Measurements from ENCODE around the gene ADSL.
"Not testable (repeated sequence)": the region's sequence is repeated elsewhere in the genome, so short reads cannot be mapped to it uniquely, and the experiment has no call there.

The ADSL gene

GRCh38 chr22:40346185-40347118 is at the start of gene ADSL:
Gene ADSL (plus strand): TSS chr22:40346500. CDS start chr22:40346559, 59 bp downstream.
- peak; percentile 65 to 86 for DNase-seq (ENCODE audit: low read depth in 2 of 2)

- no peak for DNase-seq (ENCODE audit: low read depth in 2 of 2)
Observed at GRCh38 chr22:40300316-40300715, 46.0 kb upstream of the ADSL start.

- DNase-seq (ENCODE audit: low read depth in 2 of 2), result no peak
Observed at GRCh38 chr22:40300884-40301672, 45.2 kb upstream of the ADSL start.

- no peak for DNase-seq (ENCODE audit: low read depth in 2 of 2)
Observed at GRCh38 chr22:40302149-40302548, 44.2 kb upstream of the ADSL start.

DNA sequence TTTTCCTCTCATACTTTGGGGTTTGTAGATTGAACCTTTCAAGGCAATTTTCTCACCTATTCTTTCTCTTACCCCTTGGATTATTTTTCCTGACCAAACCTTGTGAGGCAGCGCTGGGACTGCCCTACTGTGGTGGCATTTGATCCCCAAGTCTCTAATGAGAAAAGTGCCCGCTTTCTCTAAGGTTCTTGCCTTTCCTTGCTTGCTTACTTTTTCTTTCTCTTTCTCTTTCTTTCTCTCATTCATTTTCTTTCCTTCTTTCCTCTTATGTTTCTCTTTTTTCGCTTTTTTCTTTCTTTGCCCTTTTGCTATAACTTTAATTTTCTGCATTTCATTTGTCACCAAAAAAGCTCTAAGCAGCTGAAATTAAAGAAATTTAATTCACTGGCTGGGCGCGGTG is 40.7 kb upstream of the ADSL start:
- no peak for DNase-seq (ENCODE audit: low read depth in 2 of 2)

GRCh38 chr22:40308999-40309573 is 37.2 kb upstream of the ADSL start:
- DNase-seq (ENCODE audit: low read depth in 2 of 2), result no peak

GRCh38 chr22:40309631-40310030 is 36.7 kb upstream of the ADSL start:
- DNase-seq (ENCODE audit: low read depth in 2 of 2), result no peak

DNA sequence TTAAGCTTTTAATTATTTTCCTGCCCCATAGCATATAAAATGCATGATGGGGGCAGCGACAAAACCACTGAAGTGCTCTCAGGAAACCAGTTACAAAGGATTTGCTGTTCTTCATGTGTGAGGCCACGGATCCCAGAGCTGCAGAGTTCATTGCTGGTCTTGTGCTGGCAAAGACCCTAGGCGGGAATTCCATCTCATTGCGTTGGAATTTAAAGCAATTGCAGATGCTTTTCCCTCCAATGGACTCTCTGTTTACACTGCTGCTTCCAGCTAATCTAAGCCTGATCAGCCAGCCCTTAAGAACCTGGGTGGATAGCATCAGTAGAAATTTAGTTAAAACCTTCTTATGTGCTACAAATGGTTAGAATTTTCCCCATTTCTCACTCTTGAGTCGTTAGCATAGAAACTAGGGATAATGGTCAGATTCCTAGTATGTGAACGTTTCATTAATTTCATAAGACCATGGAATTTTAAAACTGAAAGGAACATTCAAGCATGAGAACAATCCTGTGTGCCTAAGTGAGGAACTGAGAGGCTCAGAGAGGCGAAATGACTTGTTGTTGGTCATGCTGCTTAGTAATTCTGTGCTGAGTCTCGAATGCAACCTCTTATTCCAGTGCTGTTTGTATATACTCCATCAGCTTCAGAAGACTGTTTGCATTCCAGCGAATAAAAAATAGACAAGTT is 36.1 kb upstream of the ADSL start:
- DNase-seq (ENCODE audit: low read depth in 2 of 2), result no peak

GRCh38 chr22:40310768-40311120 is 35.6 kb upstream of the ADSL start:
- no peak for DNase-seq (ENCODE audit: low read depth in 2 of 2)

- not testable (repeated sequence) for DNase-seq (ENCODE audit: low read depth in 2 of 2)
Observed at GRCh38 chr22:40311646-40312045, 34.7 kb upstream of the ADSL start.

DNA sequence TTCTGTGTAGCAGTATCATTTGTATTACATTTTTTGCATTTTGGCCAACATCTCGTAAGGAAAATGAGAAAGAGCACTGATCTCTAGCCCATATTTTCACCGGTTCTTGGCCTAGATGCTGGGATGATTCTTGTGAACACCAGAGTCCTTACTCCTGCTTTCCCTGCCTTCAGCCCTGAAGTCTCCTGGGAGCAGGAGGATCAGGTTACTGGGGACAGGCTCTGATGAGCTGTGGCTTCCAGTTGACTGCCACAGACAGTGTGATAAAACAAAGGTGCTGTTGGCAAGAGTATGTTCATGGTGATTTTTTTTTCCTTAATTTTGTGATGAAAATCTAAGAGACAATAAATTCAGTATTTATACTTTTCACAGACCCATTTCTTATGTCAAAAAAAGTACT is 34.2 kb upstream of the ADSL start:
- DNase-seq (ENCODE audit: low read depth in 2 of 2), result no peak

DNA sequence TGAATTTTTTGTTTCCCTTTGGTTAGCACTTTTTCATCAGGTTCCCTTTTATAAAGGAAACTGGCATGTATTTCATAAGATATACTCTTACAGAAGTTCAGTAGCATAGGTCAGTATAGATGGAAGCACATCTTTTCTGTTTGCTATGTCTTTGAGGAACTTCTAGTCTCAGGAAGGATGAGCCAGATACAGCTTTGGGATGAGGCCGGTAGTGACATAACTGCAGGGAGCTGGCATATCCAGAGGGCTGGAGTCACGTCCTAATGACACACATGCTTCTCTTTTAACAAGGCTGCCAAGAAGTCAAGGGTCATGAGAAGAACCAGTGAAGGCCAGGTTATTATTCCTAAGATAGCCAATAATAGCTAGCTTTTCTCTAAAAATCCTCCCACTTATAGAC is 33.3 kb upstream of the ADSL start:
- no peak for DNase-seq (ENCODE audit: low read depth in 2 of 2)

GRCh38 chr22:40314041-40314440 is 32.3 kb upstream of the ADSL start:
- no peak for DNase-seq (ENCODE audit: low read depth in 2 of 2)

DNA sequence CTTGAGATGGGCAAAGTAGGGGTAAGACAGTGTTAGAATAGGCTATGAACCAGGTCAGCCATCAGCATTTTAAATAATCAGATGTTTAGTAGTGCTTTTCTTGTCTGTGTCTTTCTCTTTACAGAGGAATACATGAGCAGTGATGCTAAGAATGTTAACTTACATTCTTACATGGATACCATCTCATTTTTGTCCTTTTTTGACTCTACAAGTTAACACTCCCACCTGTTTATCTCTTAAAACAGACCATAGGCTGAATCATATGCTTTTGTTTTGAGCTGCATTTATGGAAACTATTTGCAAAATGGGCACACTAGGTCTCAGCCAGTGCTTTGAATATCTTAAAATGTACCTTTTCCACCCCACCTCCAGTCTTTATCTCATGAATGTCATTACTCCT is 25.6 kb upstream of the ADSL start:
- no peak for DNase-seq (ENCODE audit: low read depth in 2 of 2)

DNA sequence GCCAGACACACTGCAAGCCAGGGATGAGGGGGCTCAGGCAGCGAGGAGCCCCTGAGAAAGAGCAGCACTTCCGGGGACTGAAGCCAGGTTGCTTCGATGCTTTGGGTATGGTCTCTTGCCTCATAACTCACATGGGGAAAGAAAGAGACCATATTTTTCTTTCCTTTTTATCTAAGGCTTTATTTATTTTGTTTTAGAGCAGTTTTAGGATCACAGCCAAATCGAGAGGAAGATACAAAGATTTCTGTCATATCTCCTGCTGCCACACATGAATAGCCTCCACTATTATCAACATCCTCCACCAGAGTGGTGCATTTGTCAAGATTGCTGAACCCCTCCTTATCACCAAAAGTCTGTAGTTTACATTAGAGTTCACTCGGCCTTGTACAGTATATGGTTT is 24.3 kb upstream of the ADSL start:
- no peak for DNase-seq (ENCODE audit: low read depth in 2 of 2)

DNA sequence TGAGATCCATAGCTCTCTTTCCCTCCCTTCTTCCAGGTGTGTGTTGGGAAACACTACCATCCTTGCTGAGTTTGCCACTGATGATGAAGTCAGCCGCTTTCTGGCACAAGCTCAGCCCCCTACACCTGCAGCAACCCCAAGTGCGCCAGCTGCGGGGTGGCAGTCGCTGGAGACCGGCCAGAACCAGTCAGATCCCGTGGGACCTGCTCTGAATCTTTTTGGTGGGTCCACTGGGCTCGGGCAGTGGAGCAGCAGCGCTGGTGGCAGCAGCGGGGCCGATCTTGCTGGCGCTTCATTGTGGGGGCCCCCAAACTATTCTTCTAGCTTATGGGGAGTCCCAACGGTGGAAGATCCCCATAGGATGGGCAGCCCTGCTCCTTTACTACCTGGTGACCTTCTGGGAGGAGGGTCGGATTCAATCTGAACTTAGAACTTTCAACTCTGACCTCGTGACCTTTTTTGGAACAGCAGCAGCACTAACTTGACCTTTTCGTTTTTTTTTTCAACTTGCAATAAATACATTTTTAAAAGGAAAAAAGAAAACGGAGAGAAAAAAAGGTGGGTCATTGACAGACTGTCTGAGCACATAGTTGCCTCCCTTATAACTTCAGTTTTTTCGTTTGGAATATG is 23.4 kb upstream of the ADSL start:
- no peak for DNase-seq (ENCODE audit: low read depth in 2 of 2)

DNA sequence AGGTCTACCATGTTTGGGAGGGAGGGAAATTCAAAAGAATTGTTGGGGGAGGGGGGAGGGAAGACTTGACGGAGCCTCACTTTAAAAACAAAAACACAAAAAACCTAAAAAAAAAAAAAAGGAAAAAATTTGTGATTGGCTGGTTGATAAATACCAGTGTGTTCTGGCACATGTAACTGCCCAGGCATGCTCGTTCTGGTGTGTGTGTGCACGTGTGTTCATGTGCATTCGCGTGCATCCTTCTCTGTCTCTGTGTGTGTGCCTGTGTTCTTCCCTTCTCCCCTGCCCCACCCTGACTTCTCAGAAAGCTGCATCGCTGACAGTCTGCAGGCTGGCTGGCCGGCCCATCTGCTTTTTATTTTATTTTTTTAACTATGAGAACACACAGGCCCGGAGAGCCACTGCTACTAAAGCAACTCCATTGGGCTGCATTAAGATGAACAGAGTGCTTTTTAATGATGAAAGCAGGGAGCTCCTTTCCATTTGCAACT is 22.6 kb upstream of the ADSL start:
- no peak for DNase-seq (ENCODE audit: low read depth in 2 of 2)

GRCh38 chr22:40324468-40325305 is 21.6 kb upstream of the ADSL start:
- DNase-seq (ENCODE audit: low read depth in 2 of 2), result no peak

- DNase-seq (ENCODE audit: low read depth in 2 of 2), result peak; percentile 34 to 45
Observed at GRCh38 chr22:40325315-40325714, 21.0 kb upstream of the ADSL start.

Measured in stimulated activated CD4-positive, alpha-beta T cell treated with anti-CD3 and anti-CD28 coated beads, Interleukin-1b, Interleukin-23, amount 100 ng/mL, for 4 hours (primary cell).